ENCODE measurements around the gene KRT14.
"Not testable (repeated sequence)": the region's sequence is repeated elsewhere in the genome, so short reads cannot be mapped to it uniquely, and the experiment has no call there.

The KRT14 gene

GRCh38 chr17:41623184-41623861, 36.6 kb upstream of the KRT14 start:
- DNase-seq (ENCODE audit: low spot score) = peak; percentile 52

GRCh38 chr17:41622340-41623183, 35.9 kb upstream of the KRT14 start:
- peak; percentile 40 for DNase-seq (ENCODE audit: low spot score)

GRCh38 chr17:41621916-41622315, 35.2 kb upstream of the KRT14 start:
- no peak for DNase-seq (ENCODE audit: low spot score)

- DNase-seq (ENCODE audit: low spot score) = not testable (repeated sequence)
Observed at GRCh38 chr17:41621435-41621817, 34.7 kb upstream of the KRT14 start.

GRCh38 chr17:41620583-41621434, 34.1 kb upstream of the KRT14 start:
- DNase-seq (ENCODE audit: low spot score) = no peak

GRCh38 chr17:41619927-41620582, 33.4 kb upstream of the KRT14 start:
- not testable (repeated sequence) for DNase-seq (ENCODE audit: low spot score)

- DNase-seq (ENCODE audit: low spot score) = no peak
Observed at GRCh38 chr17:41619036-41619926, 32.6 kb upstream of the KRT14 start.

- no peak for DNase-seq (ENCODE audit: low spot score)
Observed at GRCh38 chr17:41618341-41619035, 31.8 kb upstream of the KRT14 start.

GRCh38 chr17:41617698-41618097, 31.0 kb upstream of the KRT14 start:
- DNase-seq (ENCODE audit: low spot score) = no peak

- no peak for DNase-seq (ENCODE audit: low spot score)
Observed at GRCh38 chr17:41617136-41617535, 30.4 kb upstream of the KRT14 start.

- not testable (repeated sequence) for DNase-seq (ENCODE audit: low spot score)
Observed at GRCh38 chr17:41616486-41616885, 29.8 kb upstream of the KRT14 start.

- no peak for DNase-seq (ENCODE audit: low spot score)
Observed at GRCh38 chr17:41615454-41615853, 28.8 kb upstream of the KRT14 start.

- DNase-seq (ENCODE audit: low spot score) = not testable (repeated sequence)
Observed at GRCh38 chr17:41614767-41615166, 28.1 kb upstream of the KRT14 start.

- DNase-seq (ENCODE audit: low spot score) = no peak
Observed at GRCh38 chr17:41614098-41614497, 27.4 kb upstream of the KRT14 start.

- no peak for DNase-seq (ENCODE audit: low spot score)
Observed at GRCh38 chr17:41613277-41614082, 26.8 kb upstream of the KRT14 start.

- not testable (repeated sequence) for DNase-seq (ENCODE audit: low spot score)
Observed at GRCh38 chr17:41612376-41613160, 25.9 kb upstream of the KRT14 start, which contains the start of gene KRT16. KRT16 (minus strand) TSS chr17:41612767; CDS start chr17:41612688, 79 bp downstream.

GRCh38 chr17:41610965-41611640, 24.4 kb upstream of the KRT14 start:
- no peak for DNase-seq (ENCODE audit: low spot score)

GRCh38 chr17:41610061-41610517, 23.4 kb upstream of the KRT14 start:
- not testable (repeated sequence) for DNase-seq (ENCODE audit: low spot score)
